ENCODE data around the gene CCL11. TPM values are rescaled to one million over a fixed set of nuclear protein-coding genes. Genes with fewer than 3 reads are reported as not detected.

CCL11 gene
- total RNA-seq, 1 donor from 2014 or later: 3.2 TPM

DNA sequence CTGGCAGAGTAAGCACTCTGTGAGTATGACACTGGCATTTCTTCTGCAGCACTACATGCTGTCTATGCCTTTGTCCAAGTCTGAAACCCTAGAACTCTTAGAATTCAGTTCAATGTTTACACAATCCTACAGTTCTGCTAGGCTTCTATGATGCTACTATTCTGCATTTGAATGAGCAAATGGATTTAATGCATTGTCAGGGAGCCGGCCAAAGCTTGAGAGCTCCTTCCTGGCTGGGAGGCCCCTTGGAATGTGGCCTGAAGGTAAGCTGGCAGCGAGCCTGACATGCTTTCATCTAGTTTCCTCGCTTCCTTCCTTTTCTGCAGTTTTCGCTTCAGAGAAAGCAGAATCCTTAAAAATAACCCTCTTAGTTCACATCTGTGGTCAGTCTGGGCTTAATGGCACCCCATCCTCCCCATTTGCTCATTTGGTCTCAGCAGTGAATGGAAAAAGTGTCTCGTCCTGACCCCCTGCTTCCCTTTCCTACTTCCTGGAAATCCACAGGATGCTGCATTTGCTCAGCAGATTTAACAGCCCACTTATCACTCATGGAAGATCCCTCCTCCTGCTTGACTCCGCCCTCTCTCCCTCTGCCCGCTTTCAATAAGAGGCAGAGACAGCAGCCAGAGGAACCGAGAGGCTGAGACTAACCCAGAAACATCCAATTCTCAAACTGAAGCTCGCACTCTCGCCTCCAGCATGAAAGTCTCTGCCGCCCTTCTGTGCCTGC lies 30.7 kb upstream of the CCL11 start, which contains the start of gene CCL2:
Gene CCL2 (plus strand): TSS at position 635 of the 730 bp plus-strand sequence. CDS start 65 bp downstream, at position 700.
- DNase-seq (ENCODE audit: low spot score): peak; percentile 77
- intact Hi-C loops (cut with DNase I): loop anchor here (1.0 to 10.0 kb wide), 3 partner anchors 30 to 1120 kb away; partner anchors contain the start of genes CCL11 and SLFN11

DNA sequence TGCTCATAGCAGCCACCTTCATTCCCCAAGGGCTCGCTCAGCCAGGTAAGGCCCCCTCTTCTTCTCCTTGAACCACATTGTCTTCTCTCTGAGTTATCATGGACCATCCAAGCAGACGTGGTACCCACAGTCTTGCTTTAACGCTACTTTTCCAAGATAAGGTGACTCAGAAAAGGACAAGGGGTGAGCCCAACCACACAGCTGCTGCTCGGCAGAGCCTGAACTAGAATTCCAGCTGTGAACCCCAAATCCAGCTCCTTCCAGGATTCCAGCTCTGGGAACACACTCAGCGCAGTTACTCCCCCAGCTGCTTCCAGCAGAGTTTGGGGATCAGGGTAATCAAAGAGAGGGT lies 30.2 kb upstream of the CCL11 start:
- no peak for DNase-seq (ENCODE audit: low spot score)
- intact Hi-C loops (cut with DNase I): loop anchor here (10.0 kb wide), 1 partner anchor 1119 kb away; the partner anchor contains the start of gene SLFN11

DNA sequence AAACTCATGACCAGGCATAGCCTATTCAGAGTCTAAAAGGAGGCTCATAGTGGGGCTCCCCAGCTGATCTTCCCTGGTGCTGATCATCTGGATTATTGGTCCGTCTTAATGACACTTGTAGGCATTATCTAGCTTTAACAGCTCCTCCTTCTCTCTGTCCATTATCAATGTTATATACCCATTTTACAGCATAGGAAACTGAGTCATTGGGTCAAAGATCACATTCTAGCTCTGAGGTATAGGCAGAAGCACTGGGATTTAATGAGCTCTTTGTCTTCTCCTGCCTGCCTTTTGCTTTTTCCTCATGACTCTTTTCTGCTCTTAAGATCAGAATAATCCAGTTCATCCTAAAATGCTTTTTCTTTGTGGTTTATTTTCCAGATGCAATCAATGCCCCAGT lies 29.7 kb upstream of the CCL11 start:
- intact Hi-C loops (cut with DNase I): loop anchor here (10.0 kb wide), 1 partner anchor 1119 kb away; the partner anchor contains the start of gene SLFN11
- no peak for DNase-seq (ENCODE audit: low spot score)

DNA sequence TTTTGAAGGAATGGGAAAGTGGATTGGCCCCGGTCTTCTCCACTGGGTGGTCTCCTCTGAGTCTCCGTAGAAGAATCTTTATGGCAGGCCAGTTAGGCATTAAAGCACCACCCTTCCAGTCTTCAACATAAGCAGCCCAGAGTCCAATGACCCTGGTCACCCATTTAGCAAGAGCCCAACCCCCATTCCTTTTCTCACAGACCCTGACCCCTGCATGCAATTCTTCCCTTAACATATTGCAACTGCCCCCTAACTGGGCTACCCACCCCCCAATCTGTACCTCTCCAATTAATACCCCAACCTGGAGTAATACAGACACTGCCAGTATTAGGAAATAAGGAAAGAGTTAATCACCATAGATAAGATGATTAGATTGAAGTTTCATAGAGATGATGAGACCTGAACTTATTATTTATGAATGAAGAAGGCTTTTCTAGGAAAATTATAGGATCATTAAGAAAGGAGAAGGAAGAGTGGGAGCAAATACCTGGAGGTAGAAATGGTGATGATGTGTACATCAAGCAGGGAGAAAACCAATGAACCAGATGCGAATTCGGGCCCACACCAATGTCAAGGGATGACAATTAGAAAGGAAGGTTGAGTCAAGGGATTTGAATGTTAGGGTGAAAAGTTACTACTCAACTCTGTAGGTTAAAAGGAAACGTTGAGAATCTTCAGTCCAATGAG lies 28.1 kb upstream of the CCL11 start:
- no peak for DNase-seq (ENCODE audit: low spot score)
- intact Hi-C loops (cut with DNase I): loop anchor here (10.0 kb wide), 1 partner anchor 1117 kb away; the partner anchor contains the start of gene SLFN11

DNA sequence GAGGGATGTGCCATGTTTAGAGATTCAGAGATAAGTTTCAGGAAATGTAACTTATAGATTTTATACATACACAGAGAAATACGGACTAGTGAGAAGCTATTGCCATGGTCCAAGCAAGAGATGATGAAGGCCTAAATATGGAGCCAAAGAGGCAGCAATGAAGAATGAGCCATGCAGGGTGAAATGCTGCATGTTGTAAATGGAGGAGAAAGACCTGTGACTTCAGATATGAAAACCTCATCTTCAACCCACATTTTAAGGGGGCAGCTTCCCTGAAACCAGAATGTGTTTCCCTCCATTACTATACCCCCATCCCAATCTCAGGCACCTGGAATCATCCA lies 27.6 kb upstream of the CCL11 start:
- intact Hi-C loops (cut with DNase I): loop anchor here (10.0 kb wide), 1 partner anchor 1117 kb away; the partner anchor contains the start of gene SLFN11
- DNase-seq (ENCODE audit: low spot score): no peak

DNA sequence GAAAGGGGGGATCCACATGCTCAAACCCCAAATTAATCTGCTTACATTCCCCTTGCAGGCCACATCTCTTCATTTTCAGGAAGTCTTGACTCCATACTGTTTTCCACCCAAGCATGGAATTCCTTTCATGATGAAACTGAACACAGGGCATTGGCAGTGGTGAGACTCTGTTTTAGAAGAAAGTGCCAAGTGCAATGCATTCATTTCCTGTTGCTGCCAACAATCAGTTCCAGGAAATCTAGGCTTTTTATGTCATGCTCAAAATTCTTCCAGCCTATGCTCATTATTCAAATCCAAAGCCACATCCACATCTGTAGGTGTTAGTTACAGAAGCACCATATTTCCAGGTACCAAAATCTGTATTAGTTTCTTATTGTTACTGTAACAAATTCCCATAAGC lies 26.4 kb upstream of the CCL11 start:
- intact Hi-C loops (cut with DNase I): loop anchor here (10.0 kb wide), 1 partner anchor 1116 kb away; the partner anchor contains the start of gene SLFN11
- DNase-seq (ENCODE audit: low spot score): no peak

DNA sequence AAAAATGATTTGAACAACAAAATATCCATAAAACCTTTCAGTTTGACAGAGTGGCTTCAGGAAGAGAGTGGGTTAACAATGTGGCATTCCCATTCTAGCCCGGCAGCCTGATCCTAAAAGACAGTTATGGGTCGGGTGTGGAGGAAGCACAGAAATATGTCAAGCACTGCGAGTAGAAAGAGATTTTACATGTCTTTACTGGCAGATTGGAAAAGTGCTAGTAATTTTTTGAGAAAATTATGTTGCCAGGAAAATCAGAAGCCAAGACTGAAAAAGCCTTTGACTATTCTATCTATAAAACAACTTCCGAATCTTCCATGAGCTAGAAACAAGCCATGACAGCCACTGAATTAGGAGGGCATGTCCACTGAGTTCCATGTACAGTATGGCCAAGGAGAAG lies 24.7 kb upstream of the CCL11 start:
- intact Hi-C loops (cut with DNase I): no loop called here

DNA sequence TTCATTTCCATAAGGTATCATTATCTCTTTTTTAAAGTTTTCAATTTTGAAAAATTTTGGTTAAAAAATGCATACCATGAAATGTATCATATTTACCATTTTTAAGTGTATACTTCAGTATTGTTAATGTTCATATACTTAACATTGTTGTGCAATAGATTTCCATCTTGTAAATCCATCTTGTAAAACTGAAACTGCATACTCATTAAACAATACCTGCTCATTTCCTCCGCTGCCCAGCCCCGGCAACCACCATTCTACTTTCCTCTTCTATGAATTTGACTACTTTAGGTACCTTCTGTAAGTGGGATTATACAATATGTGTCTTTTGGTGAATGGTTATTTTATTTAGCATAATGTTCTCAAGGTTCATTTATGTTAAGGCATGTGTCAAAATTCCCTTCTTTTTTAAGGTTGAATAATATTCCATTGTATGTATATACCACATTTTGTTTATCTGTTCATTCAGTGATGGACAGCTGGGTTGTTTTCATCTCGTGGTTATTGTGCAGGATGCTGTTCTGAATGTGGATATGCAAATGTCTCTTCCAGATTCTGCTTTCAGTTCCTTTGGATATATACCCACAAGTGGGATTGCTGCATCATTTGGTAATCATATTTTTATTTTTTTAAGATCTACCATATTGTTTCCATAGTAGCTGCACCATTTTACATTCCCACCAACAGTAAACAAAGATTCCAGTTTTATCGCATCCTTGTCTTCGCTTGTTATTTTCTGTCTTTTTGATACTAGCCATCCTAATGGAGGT lies 23.8 kb upstream of the CCL11 start:
- intact Hi-C loops (cut with DNase I): no loop called here
- DNase-seq (ENCODE audit: low spot score): no peak

More for the DNA sequence above, 24.7 kb upstream of the CCL11 start:
- DNase-seq (ENCODE audit: low spot score): no peak

DNA sequence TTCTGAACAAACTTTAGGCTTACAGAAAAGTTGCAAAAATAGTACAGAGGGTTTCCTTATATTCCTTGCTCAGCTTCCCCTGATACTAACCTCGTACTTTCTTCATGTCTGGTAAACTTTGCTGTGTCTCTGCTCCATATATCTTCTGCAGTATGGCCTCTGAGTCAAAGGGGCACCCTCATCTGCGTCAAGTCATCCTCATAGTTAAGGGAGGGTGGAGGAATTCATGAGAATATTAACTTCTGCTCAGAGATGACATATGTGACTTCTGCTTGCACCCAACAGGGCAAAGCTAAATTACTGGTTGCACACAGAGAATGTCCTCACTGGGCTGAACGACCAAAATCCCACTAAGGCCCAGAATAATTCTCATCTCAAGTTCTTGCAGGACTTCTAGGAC lies 19.8 kb upstream of the CCL11 start:
- no peak for DNase-seq (ENCODE audit: low spot score)
- intact Hi-C loops (cut with DNase I): no loop called here

DNA sequence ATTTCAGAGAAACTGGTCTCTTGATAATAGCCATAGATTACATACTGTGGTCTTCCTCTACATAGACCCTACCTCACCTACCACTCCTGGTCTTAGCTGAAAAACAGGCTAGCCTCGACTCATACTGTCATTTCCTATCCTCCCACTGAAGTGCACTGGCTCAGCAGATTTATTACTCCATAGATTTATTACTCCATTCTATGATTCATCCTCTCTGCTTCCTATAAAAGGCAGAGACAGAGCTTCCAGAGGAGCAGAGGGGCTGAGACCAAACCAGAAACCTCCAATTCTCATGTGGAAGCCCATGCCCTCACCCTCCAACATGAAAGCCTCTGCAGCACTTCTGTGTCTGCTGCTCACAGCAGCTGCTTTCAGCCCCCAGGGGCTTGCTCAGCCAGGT lies 15.6 kb upstream of the CCL11 start, which contains the start of gene CCL7:
Gene CCL7 (plus strand): TSS at position 253 of the 400 bp plus-strand sequence. CDS start 70 bp downstream, at position 323.
- no peak for DNase-seq (ENCODE audit: low spot score)
- intact Hi-C loops (cut with DNase I): no loop called here

DNA sequence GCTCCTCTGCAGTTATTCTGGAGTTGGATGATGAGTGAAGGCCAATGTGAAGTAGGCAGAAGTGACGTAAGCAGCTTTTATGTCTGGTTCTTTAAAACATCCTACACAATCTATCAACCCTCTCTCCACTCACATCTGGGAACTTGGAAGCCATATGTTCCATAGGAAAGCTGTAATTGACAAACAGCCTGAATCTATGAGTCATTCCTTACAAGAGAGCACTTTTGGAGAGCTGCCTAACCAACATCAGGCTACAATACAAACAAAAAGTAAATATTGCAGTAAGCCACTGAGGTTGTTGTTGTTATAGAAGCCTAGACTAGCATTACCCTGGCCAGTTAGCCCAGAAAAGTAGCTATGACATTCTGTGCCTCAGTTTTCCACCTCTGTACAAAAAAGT lies 9.7 kb upstream of the CCL11 start:
- DNase-seq (ENCODE audit: low spot score): no peak
- intact Hi-C loops (cut with DNase I): no loop called here

DNA sequence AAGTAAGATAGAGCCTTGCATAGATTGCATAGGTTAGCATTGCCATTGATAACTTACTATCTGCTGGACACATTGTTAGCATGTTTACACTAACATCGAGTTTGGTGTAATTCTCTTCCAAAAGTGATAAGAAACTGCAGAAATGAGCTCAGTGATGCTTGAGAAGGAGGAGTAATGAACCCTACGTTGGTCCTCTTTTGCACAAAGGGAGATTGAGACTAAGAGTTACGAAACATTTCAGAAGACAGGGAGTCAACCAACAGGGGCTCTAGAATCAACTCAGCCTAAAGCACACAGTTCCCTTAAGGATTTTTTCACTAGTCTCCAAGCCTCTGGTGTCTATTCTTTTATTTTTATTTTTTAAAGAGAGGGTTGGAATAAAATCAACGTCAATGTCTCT lies 8.7 kb upstream of the CCL11 start:
- intact Hi-C loops (cut with DNase I): no loop called here
- DNase-seq (ENCODE audit: low spot score): no peak

DNA sequence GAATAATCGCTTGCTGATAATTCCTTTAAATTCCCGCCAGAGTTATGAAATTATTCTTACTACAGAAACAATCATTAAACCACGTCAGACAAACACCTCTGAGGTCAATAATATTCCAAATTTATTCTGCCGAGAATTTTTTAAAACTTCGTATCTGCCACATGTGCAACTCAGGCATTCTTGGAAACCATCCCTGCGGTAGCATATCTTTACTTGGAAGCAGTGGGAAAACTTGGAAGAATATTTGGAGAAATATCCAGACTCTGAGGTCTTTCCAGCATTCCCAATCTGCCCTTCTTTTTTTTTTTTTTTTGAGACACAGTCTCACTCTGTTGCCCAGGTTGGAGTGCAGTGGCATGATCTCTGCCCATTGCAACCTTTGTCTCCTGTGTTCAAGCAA lies 2.0 kb upstream of the CCL11 start:
- intact Hi-C loops (cut with DNase I): no loop called here
- no peak for DNase-seq (ENCODE audit: low spot score)

DNA sequence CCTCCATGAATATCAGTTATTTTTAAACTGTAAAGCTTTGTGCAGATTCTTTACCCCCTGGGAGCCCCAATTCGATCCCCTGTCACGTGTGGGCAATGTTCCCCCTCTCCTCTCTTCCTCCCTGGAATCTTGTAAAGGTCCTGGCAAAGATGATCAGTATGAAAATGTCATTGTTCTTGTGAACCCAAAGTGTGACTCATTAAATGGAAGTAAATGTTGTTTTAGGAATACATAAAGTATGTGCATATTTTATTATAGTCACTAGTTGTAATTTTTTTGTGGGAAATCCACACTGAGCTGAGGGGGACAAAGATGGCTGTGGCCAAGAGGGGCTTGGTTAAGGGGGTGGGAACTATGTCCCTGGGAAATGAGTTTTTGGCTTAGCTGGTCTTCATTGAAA lies 2.3 kb downstream of the CCL11 start:
- DNase-seq (ENCODE audit: low spot score): no peak

DNA sequence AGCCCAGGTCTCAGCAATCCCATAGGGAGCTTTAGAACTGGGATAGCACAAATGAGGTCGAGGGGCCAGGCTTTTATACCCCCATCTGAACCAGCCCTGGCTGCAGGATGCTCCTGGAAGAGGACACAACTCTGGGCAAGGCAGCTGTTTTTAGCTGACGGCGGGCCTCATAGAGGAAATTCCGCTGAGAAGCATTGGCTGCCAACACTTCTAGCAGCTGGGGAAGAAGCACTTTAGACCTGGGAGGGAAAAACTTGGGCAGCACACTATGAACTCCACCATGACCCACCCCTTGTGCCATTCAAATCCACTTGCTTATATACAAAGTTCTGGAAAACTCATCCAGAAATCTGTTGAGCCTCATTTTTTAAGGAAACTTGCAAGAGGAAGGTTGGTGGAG lies 5.0 kb downstream of the CCL11 start:
- intact Hi-C loops (cut with DNase I): no loop called here
- DNase-seq (ENCODE audit: low spot score): no peak

More for the DNA sequence above, 2.3 kb downstream of the CCL11 start:
- intact Hi-C loops (cut with DNase I): no loop called here

DNA sequence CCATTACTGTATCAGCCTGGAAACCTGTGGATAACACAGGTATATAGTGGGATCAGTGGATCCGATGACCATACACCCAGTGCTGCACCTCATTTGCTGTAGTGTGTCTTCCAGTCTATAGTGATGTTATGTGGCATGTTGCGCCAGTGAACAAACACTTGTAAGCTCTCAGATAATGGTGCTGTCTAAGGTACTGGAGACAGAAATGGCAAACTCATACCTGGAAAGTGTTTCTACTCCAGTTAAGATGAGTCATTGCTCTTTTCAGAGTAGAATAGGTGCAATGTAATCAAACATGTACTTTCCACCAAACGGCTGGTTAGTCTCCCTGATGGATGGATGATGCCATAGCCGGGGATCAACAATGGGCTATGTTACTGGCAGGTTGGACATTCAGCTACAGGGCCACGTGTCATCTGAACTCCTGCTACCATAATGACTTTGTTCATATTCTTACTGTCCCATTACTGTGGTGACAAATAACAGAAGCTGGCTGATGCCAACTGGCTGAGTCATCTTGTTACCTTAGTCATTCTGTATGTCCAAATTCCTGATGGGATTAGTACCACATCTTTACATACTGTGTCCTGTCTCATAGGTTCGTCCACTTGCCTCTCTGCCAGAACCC lies 6.3 kb downstream of the CCL11 start:
- intact Hi-C loops (cut with DNase I): no loop called here
- DNase-seq (ENCODE audit: low spot score): no peak

DNA sequence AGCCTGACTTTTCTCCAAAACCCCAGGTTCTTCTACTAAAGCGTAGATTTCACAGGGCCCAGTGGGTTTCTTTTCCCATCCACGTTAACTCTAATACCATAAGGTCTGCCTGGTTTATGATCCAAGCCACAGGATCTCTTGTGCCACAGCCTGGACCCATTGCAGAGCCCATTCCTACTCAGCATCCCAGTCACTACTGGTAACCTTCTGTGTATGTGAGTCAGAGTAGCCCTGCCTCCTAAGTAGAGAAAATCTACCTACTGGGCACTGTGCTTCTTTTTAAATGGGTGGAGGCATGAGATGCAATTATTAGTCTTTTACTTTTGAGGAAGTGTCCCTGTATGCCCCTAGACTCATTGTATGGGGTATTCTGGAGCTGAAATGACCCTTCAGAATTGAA lies 13.5 kb downstream of the CCL11 start:
- intact Hi-C loops (cut with DNase I): no loop called here
- no peak for DNase-seq (ENCODE audit: low spot score)

DNA sequence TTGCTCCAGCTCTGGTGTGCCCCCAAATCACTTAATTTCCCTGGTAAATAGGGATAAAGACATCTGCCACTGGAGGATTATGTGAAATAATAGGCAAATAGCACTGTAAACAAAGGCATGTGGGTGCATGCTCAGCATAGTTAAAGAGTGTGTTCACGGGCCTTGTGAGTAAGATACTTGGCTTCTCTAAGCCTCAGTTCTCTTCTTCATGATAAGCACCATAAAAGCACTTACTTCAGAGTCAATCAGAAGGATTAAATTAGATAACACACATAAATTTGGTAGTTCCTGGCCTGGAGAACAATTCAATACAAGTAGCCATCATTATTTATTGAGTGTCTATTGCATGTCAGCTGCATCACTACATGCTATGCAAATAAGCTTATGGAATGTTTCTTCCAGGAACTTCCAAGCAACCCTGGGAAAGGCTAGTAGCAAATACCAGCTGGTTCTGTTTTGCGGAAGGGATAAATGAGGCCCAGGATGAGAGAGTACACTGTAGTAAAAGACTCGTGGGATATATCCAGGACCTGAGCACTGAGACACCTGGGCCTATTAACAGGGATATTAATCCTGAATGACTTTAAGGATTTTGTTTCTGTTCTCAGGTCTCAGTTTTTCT lies 14.5 kb downstream of the CCL11 start:
- intact Hi-C loops (cut with DNase I): no loop called here
- DNase-seq (ENCODE audit: low spot score): no peak

DNA sequence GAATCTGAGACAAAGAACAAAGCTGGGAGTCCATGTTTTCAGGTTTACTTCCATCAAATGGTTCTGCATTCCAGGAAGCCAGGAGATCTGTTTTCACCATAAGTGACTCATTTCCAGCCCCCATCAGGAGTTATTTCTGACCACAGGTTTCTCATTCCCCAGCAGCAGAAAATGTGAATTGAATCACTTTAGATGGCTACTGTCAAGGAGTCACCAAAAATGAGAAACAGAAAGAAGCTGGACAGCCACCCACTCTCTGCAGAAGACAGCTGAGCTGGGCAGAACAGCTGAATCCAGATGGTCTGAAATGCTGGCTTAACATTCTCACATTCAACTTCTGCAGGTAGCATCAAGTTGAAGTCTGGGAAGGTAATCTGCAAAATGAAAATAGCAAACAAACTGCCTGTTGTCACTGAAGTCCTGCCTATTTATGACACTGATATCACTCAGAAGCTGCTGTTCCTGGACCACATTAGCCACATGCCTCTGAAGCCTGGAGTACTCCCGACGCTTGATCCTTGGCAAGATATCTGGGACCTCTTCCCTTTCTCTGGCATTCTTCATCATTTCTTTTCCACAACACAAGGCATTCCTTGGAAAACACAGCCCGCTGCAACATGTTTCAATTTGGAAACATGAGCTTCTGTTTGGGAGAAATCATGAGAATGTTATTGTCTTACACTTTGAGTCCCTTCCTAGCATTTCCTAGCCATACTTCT lies 15.3 kb downstream of the CCL11 start:
- intact Hi-C loops (cut with DNase I): no loop called here

More for the DNA sequence above, 15.3 kb downstream of the CCL11 start:
- DNase-seq (ENCODE audit: low spot score): no peak
